A204.1 (cell line): Measurements from ENCODE around the gene ARHGAP26.
"Not testable (repeated sequence)": the region's sequence is repeated elsewhere in the genome, so short reads cannot be mapped to it uniquely, and the experiment has no call there.

ENCODE experiments used
- FAIRE-seq: peaks from 2 replicates; lab custom pipeline; 2012; peaks lifted over from hg19 to GRCh38; lab: Jason Lieb, UNC

Gene ARHGAP26

GRCh38 chr5:143190260-143190810 is 420.2 kb downstream of the ARHGAP26 start:
- no peak for FAIRE-seq

- no peak for FAIRE-seq
Observed at GRCh38 chr5:143191720-143192119, 421.5 kb downstream of the ARHGAP26 start.

- no peak for FAIRE-seq
Observed at GRCh38 chr5:143192191-143192900, 422.2 kb downstream of the ARHGAP26 start.

- FAIRE-seq: no peak
Observed at GRCh38 chr5:143194206-143194605, 424.0 kb downstream of the ARHGAP26 start.

GRCh38 chr5:143194713-143195112 is 424.5 kb downstream of the ARHGAP26 start:
- FAIRE-seq: no peak

- no peak for FAIRE-seq
Observed at GRCh38 chr5:143195491-143195890, 425.3 kb downstream of the ARHGAP26 start.

- no peak for FAIRE-seq
Observed at GRCh38 chr5:143196601-143197259, 426.6 kb downstream of the ARHGAP26 start.

- FAIRE-seq: no peak
Observed at GRCh38 chr5:143197260-143197656, 427.1 kb downstream of the ARHGAP26 start.

- FAIRE-seq: no peak
Observed at GRCh38 chr5:143198332-143198731, 428.2 kb downstream of the ARHGAP26 start.

GRCh38 chr5:143199161-143199560 is 429.0 kb downstream of the ARHGAP26 start:
- FAIRE-seq: no peak

GRCh38 chr5:143199843-143200242 is 429.7 kb downstream of the ARHGAP26 start:
- no peak for FAIRE-seq

- FAIRE-seq: no peak
Observed at GRCh38 chr5:143200781-143201398, 430.7 kb downstream of the ARHGAP26 start.

- FAIRE-seq: no peak
Observed at GRCh38 chr5:143201589-143201988, 431.4 kb downstream of the ARHGAP26 start.

GRCh38 chr5:143203301-143203956 is 433.3 kb downstream of the ARHGAP26 start:
- FAIRE-seq: not testable (repeated sequence)

- no peak for FAIRE-seq
Observed at GRCh38 chr5:143204474-143205246, 434.5 kb downstream of the ARHGAP26 start.

- FAIRE-seq: no peak
Observed at GRCh38 chr5:143205386-143205785, 435.2 kb downstream of the ARHGAP26 start.

- no peak for FAIRE-seq
Observed at GRCh38 chr5:143205883-143206195, 435.7 kb downstream of the ARHGAP26 start.

- FAIRE-seq: no peak
Observed at GRCh38 chr5:143206196-143207053, 436.2 kb downstream of the ARHGAP26 start.

GRCh38 chr5:143207058-143207457 is 436.9 kb downstream of the ARHGAP26 start:
- no peak for FAIRE-seq

- FAIRE-seq: no peak
Observed at GRCh38 chr5:143207563-143208364, 437.6 kb downstream of the ARHGAP26 start.
